Measurements from ENCODE around the gene VIPR1. TPM values are rescaled to one million over a fixed set of nuclear protein-coding genes. Genes with fewer than 3 reads are reported as not detected.

VIPR1 gene
- total RNA-seq, 1 experiment from 2014 or later = 9.4 TPM

- ChIA-PET CTCF (interaction anchor here (1.0 to 6.0 kb wide), 6 partner anchors 9 to 320 kb away, joined by 3 to 42 read pairs (median 10); partner anchors contain the start of gene VIPR1), POLR2A (interaction anchor here (0.6 kb wide), 1 partner anchor 1946 kb away, joined by 3 read pairs; no protein-coding TSS in a partner anchor)
- Mint-ChIP-seq H3K27me3 (ENCODE audit: low read depth) (no peaks in the 10 kb centered on the region), H3K4me1 (peaks cover 3% of the 10 kb centered on the region; the same call in 1 of the 2 replicates), H3K36me3 (peaks cover 29% of the 10 kb centered on the region), H3K4me3 (no peak overlapping the region), H3K9me3 (no peaks in the 10 kb centered on the region), H3K27ac (no peak overlapping the region)
- no peak for TF ChIP-seq RELA (CRISPR knock-in tag; IDR thresholded peaks at IDR 0.05; ENCODE audit: borderline replicate concordance)
- TF ChIP-seq, protein P1, sequence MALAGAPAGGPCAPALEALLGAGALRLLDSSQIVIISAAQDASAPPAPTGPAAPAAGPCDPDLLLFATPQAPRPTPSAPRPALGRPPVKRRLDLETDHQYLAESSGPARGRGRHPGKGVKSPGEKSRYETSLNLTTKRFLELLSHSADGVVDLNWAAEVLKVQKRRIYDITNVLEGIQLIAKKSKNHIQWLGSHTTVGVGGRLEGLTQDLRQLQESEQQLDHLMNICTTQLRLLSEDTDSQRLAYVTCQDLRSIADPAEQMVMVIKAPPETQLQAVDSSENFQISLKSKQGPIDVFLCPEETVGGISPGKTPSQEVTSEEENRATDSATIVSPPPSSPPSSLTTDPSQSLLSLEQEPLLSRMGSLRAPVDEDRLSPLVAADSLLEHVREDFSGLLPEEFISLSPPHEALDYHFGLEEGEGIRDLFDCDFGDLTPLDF (CRISPR knock-in tag; IDR thresholded peaks at IDR 0.05) = no peak
- TF ChIP-seq TCF7 (CRISPR knock-in tag; IDR thresholded peaks at IDR 0.05; ENCODE audit: low read depth) = no peak
- no peak for TF ChIP-seq SP1 (CRISPR knock-in tag; conservative IDR thresholded peaks at IDR 0.05)
- no peak for TF ChIP-seq ZNF121 (CRISPR knock-in tag; IDR thresholded peaks at IDR 0.05)
- TF ChIP-seq, protein P2, sequence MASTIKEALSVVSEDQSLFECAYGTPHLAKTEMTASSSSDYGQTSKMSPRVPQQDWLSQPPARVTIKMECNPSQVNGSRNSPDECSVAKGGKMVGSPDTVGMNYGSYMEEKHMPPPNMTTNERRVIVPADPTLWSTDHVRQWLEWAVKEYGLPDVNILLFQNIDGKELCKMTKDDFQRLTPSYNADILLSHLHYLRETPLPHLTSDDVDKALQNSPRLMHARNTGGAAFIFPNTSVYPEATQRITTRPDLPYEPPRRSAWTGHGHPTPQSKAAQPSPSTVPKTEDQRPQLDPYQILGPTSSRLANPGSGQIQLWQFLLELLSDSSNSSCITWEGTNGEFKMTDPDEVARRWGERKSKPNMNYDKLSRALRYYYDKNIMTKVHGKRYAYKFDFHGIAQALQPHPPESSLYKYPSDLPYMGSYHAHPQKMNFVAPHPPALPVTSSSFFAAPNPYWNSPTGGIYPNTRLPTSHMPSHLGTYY (CRISPR knock-in tag; IDR thresholded peaks at IDR 0.05) = no peak
- TF ChIP-seq, protein P3, sequence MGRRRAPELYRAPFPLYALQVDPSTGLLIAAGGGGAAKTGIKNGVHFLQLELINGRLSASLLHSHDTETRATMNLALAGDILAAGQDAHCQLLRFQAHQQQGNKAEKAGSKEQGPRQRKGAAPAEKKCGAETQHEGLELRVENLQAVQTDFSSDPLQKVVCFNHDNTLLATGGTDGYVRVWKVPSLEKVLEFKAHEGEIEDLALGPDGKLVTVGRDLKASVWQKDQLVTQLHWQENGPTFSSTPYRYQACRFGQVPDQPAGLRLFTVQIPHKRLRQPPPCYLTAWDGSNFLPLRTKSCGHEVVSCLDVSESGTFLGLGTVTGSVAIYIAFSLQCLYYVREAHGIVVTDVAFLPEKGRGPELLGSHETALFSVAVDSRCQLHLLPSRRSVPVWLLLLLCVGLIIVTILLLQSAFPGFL (CRISPR knock-in tag; IDR thresholded peaks at IDR 0.05; ENCODE audit: borderline replicate concordance) = no peak
- no peak for TF ChIP-seq NR2C2 (CRISPR knock-in tag; IDR thresholded peaks at IDR 0.05)
- TF ChIP-seq ZNF423 (CRISPR knock-in tag; IDR thresholded peaks at IDR 0.05) = no peak
- TF ChIP-seq CDX4 (CRISPR knock-in tag; IDR thresholded peaks at IDR 0.05; ENCODE audit: borderline replicate concordance) = no peak
- TF ChIP-seq ZNF138 (CRISPR knock-in tag; conservative IDR thresholded peaks at IDR 0.05) = no peak
- no peak for TF ChIP-seq ZNF416 (CRISPR knock-in tag; IDR thresholded peaks at IDR 0.05)
- no peak for TF ChIP-seq GRHL2 (CRISPR knock-in tag; IDR thresholded peaks at IDR 0.05; ENCODE audit: insufficient replicate concordance, severe bottlenecking)
- TF ChIP-seq NFYB (CRISPR knock-in tag; conservative IDR thresholded peaks at IDR 0.05; ENCODE audit: low read depth) = no peak
- TF ChIP-seq, protein P4, sequence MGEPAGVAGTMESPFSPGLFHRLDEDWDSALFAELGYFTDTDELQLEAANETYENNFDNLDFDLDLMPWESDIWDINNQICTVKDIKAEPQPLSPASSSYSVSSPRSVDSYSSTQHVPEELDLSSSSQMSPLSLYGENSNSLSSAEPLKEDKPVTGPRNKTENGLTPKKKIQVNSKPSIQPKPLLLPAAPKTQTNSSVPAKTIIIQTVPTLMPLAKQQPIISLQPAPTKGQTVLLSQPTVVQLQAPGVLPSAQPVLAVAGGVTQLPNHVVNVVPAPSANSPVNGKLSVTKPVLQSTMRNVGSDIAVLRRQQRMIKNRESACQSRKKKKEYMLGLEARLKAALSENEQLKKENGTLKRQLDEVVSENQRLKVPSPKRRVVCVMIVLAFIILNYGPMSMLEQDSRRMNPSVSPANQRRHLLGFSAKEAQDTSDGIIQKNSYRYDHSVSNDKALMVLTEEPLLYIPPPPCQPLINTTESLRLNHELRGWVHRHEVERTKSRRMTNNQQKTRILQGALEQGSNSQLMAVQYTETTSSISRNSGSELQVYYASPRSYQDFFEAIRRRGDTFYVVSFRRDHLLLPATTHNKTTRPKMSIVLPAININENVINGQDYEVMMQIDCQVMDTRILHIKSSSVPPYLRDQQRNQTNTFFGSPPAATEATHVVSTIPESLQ (CRISPR knock-in tag; IDR thresholded peaks at IDR 0.05) = no peak
- TF ChIP-seq ZNF263 (CRISPR knock-in tag; IDR thresholded peaks at IDR 0.05; ENCODE audit: low read depth) = no peak
- no peak for TF ChIP-seq FOXP1 (CRISPR knock-in tag; IDR thresholded peaks at IDR 0.05; ENCODE audit: borderline replicate concordance)
- DNase-seq (ENCODE audit: low spot score) = no peak
- ATAC-seq = no peak
Measured at GRCh38 chr3:42550250-42550649, 47.8 kb downstream of the VIPR1 start.

DNA sequence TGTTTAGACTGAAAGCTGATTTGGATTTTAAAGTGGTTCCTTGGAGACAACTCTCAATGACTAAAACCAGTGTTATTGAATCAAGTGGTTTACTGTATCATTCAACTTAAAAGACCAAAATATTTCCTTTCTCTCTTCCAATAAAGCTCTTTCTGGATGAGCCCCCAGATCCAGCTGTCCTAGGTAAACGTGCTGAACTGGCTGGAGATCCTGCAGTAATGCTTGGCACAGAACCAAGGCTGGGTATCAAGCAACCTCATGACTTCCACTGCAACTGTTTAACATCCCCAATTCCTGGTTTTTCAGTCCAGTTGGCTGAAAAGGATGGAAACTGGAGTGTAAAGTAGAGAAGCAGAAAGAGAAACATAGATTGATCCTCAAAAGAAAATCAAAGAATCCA lies 50.4 kb downstream of the VIPR1 start:
- Mint-ChIP-seq H3K4me3 (no peak overlapping the region), H3K4me1 (no peaks in the 10 kb centered on the region), H3K9me3 (no peaks in the 10 kb centered on the region), H3K36me3 (peaks cover 53% of the 10 kb centered on the region), H3K27ac (no peak overlapping the region), H3K27me3 (ENCODE audit: low read depth) (no peaks in the 10 kb centered on the region)
- ATAC-seq (no peak), DNase-seq (ENCODE audit: low spot score) (no peak)
- CTCF ChIA-PET = no interaction called here
- TF ChIP-seq, protein P5, sequence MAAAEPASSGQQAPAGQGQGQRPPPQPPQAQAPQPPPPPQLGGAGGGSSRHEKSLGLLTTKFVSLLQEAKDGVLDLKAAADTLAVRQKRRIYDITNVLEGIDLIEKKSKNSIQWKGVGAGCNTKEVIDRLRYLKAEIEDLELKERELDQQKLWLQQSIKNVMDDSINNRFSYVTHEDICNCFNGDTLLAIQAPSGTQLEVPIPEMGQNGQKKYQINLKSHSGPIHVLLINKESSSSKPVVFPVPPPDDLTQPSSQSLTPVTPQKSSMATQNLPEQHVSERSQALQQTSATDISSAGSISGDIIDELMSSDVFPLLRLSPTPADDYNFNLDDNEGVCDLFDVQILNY (CRISPR knock-in tag; IDR thresholded peaks at IDR 0.05) = no peak
- TF ChIP-seq JUN (CRISPR knock-in tag; IDR thresholded peaks at IDR 0.05) (no peak), ETV6 (CRISPR knock-in tag; IDR thresholded peaks at IDR 0.05) (no peak), ZNF416 (CRISPR knock-in tag; IDR thresholded peaks at IDR 0.05) (no peak), USF1 (CRISPR knock-in tag; IDR thresholded peaks at IDR 0.05) (no peak), TEAD1 (CRISPR knock-in tag; IDR thresholded peaks at IDR 0.05) (no peak), ZNF121 (CRISPR knock-in tag; IDR thresholded peaks at IDR 0.05) (no peak), ATF1 (CRISPR knock-in tag; IDR thresholded peaks at IDR 0.05) (no peak)
- POLR2A ChIA-PET = no interaction called here
